ENCODE data around the gene ZNF345.

Gene ZNF345

GRCh38 chr19:36850559-36851442 lies at the start of gene ZNF345:
TSS of gene ZNF345 (plus strand) at chr19:36850876. CDS start at chr19:36876831, 25,955 bp downstream.
- DNase-seq (ENCODE audit: low read depth) = peak; percentile 74

- no peak for DNase-seq (ENCODE audit: low read depth)
Measured at GRCh38 chr19:36805364-36805763, 45.3 kb upstream of the ZNF345 start.

DNA sequence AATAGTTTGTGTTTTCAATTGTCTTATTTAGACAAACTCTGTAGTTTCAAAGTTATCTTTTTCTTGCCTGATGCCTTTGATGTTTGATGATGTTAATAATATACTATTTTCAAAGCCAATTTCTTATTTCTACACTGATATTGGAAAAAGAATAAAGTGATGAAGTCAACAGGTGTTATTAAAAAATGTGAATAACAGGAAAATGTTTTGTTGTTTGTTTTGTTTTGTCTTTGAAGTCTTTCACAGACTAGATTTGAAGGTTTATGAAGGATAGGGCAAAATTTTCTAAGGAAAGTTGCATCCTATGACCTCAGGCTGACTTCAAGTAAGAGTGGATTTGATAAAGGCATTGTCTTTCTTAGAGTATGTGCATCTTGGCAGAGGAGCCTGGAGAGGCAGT lies 43.6 kb upstream of the ZNF345 start:
- DNase-seq (ENCODE audit: low read depth) = no peak

- DNase-seq (ENCODE audit: low read depth) = no peak
Measured at GRCh38 chr19:36819130-36819630, 31.5 kb upstream of the ZNF345 start.

DNA sequence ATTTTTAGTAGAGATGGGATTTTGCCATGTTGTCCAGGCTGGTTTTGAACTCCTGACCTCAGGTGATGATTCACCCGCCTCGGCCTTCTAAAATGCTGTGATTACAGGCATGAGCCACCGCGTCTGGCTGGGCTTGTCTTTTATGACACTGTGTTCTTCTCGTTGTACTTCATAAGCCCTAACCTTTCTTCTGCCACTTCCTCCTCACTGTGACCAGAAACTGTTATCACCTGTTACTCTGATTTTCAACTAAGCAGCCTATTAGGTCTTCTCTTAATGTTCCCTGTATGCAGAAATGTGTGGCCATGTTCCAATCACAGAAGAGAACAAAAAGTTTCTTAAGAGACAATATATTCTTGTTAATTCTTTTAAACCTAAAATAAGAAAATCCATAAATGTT lies 28.9 kb upstream of the ZNF345 start:
- DNase-seq (ENCODE audit: low read depth) = no peak

GRCh38 chr19:36833430-36833829 lies 17.2 kb upstream of the ZNF345 start:
- no peak for DNase-seq (ENCODE audit: low read depth)

DNA sequence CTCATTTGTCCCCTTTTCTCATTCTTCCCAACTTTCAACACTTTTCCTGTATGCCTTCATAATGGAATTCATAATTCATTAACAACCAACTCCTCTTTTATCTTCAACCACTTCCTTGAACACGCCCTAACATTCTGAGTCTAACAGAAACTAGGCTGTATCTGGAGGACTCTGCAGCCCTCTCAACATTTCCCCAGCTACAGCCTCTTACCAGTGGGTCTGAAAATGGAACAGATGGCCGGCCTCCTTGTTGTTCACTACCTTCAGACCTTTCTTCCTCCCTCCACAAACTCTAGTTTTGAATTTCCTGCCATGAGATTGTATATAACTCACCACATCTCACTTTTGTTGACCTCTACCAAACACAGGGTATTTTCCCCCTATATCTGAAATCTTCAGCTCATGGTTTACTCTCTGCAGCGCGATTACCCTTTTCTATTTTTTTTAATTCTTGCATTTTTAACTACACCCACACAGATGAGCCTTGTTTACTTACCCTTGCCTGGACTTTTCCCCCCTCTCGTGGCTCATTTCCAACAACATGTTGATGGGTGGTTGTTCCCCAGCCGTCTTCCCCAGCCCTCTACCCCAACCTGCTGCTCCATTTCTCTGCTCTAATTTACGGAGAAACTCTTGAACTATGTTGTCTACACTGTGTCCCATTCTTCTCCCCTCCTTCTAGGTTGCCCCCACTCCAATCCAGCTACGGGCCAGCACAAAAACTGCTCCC lies 13.3 kb upstream of the ZNF345 start:
- no peak for DNase-seq (ENCODE audit: low read depth)

GRCh38 chr19:36837906-36838783 lies 12.5 kb upstream of the ZNF345 start, which contains the start of gene ZNF790:
TSS of gene ZNF790 (minus strand) at chr19:36838387. CDS start at chr19:36825619, 12,768 bp downstream.
- DNase-seq (ENCODE audit: low read depth) = peak; percentile 70

DNA sequence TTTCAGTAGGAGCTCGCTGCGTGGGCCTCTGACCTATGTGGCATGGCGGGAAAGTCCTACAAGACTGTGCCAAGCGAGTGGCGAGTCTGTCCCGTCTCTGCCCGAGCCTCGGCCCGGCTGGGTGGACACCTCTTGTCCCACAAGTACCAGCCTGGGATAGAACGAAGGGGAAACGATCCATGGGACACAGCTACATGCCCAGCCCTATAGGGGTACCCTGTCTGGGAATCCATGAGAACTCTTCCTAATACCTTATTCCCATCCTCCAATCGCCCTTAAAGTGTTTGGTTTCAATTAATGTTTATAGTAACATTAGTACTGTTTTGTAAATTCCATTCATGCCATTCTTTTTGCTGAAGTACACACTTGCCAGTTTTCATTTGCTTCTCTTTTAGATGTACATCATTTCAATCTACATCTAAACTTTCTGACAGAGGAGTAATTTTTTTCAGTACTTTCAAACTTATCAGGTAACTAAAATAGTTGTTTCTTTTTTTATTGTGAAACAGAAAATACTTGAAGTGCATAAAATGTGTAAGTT lies 11.8 kb upstream of the ZNF345 start:
- DNase-seq (ENCODE audit: low read depth) = no peak

GRCh38 chr19:36847968-36848367 lies 2.7 kb upstream of the ZNF345 start:
- DNase-seq (ENCODE audit: low read depth) = no peak

DNA sequence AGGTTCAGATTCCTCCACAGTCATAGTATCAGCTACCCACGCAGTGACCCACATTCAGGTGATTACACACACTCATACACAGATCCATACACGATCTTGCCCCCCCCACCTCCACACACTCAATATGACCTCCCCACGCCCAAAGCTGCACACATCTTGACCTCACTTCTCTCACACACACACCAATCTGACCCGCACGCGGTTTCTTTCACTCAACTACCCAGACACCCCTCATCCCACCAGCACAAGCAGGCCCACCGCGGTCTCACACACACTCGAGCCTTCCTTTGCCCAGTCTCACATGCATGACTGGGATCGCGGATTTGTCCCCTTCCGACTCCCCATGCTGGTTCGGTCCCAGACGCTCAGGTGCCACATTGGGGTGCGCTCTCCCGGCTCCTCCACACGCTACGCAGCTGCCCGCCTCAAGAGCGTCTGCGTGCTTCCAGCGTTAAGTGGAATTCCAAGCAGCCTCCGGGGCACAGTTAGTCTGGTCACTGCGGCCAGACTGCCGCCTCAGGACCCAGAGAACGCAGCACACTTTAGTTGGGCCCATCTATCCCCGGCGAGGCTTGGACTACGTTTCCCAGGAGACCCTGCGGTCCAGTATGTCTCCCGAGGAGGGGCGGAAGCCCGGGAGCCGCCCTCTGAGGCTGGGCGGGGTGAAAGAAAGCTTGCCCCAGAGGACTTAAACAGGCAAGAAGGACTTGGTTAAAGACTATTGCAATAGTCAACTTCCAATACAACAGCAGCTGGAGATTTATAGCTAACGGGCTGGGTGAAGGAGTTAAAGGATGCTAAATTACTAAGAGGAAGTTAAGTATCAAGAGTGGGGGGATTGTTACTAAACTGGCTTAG lies 746 bp upstream of the ZNF345 start:
- DNase-seq (ENCODE audit: low read depth) = peak; percentile 78

DNA sequence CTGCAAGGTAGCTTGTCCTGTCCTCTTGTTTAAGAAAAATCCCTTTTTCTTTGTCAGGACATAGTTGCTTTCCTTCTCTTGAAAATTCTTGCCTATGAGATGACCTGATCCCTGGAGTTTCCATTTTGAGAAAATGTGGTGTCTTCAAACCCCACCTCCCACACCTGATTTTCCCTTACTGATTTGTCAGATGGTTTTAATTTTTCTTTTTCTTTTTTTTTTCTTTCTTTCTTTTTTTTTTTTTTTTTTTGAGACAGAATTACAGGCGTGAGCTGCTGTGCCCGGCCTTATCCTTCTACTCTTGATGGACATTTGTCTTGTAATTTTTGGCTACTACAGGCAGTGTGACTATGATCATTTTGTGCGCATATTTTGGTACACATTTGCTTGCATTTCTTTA lies 1.2 kb downstream of the ZNF345 start:
- DNase-seq (ENCODE audit: low read depth) = no peak

DNA sequence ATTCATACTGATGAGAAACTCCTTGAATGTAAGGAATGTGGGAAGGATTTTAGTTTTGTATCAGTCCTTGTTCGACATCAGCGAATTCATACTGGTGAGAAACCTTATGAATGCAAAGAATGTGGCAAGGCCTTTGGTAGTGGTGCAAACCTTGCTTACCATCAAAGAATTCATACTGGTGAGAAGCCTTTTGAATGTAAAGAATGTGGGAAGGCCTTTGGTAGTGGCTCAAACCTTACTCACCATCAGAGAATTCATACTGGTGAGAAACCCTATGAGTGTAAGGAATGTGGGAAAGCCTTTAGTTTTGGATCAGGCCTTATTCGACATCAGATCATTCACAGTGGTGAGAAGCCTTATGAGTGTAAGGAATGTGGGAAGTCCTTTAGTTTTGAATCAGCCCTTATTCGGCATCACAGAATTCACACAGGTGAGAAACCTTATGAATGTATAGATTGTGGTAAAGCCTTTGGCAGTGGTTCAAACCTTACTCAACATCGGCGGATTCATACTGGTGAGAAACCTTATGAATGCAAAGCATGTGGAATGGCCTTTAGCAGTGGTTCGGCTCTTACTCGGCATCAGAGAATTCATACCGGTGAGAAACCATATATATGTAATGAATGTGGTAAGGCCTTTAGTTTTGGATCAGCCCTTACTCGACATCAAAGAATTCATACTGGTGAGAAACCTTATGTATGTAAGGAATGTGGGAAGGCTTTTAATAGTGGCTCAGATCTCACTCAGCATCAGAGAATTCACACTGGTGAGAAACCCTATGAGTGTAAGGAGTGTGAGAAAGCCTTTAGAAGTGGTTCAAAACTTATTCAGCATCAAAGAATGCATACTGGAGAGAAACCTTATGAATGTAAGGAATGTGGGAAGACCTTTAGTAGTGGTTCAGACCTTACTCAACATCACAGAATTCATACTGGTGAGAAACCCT lies 26.6 kb downstream of the ZNF345 start:
- DNase-seq (ENCODE audit: low read depth) = no peak

GRCh38 chr19:36891768-36892357 lies 41.2 kb downstream of the ZNF345 start:
- DNase-seq (ENCODE audit: low read depth) = no peak

- DNase-seq (ENCODE audit: low read depth) = no peak
Measured at GRCh38 chr19:36894849-36895383, 44.2 kb downstream of the ZNF345 start.

DNA sequence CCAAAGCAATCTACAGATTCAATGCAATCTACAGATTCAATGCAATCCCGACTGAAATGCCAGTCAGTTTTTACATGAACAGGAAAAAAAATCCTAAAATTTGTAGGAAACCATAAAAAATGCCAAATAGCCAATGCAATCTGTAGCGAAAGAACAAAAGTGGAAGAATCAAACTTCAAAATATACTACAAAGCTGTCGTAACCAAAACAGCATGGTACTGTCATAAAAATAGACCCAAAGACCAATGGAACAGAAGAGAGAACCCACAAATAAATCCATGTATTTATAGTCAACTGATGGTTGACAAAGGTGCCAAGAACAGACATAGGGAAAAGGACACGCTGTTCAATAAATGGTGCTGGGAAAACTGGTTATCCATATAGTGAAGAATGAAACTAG lies 47.7 kb downstream of the ZNF345 start:
- no peak for DNase-seq (ENCODE audit: low read depth)

DNA sequence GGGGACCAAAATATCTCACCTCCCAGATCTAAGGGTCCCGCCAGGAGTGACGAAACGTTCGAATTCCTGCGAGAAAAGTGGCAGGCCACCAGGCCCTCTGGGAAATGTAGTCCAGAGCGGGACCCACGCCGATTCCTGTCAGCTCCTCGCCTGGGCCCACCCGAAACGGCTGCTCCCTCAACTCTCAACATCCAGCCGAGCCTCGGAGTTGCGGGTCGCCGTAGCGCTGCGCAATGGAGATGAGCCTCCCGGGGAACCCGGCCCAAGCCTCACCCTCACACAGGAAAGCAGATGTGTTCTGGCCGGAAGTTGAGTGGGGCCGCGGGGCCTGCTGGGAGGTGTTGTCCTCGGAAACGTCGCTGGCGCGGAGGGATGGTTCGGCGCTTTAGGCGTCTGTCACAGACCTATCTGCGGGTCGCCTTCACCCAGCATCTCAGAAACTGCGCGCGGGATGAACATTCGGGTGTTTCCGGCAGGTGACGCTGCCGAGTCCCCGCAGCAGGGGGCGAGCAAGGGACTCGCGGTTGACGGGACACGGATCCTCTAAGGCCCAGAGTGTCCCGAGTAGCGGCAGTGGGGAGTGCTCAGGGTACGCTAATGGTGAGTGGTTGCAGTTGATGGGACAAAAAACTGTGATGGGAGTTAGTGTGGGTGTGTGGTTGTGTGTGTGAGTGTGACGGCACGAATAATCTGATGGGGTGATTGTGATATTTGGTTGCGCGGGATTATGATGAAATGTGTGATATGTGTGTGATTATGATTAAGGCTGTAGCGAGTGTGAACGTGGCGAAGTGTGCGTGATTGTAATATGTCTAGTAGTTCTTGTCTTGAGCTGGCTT lies 65.5 kb downstream of the ZNF345 start, which contains the start of the genes ZNF568 and ZNF829:
ZNF568 (plus strand) TSS at position 341 of the 839 bp plus-strand sequence. CDS start 6,439 bp downstream, outside the sequence.
ZNF829 (minus strand) TSS at position 300 of the 839 bp plus-strand sequence. CDS start 1,124 bp downstream, outside the sequence.
- peak; percentile 80 for DNase-seq (ENCODE audit: low read depth)

DNA sequence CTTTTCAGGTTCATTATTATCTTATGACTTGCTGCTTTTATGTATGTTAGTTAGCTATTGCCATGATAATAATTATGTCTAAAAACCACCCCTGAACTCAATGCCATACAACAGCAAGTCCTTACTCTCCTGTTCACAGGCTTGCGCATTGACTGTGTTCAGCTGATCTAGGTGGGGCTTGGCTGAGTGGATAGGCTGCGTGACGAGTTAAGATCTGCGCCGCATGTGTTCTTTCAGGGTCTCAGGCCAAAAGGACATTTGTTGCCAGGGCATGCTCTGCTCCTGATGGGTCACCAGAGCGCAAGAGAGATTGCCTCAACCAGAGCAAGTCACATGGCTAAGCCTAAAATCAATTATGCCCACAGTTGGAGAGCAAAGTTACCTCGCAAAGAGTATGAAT lies 66.3 kb downstream of the ZNF345 start:
- DNase-seq (ENCODE audit: low read depth) = no peak

Measured in stimulated activated CD8-positive, alpha-beta memory T cell treated with anti-CD3 and anti-CD28 coated beads, Interleukin-12 subunit alpha, Interleukin-12 subunit beta, amount 100 ng/mL, for 1 hour (primary cell).